GM18498 (cell line): ENCODE results near the gene CCDC70.

Experiments
- ATAC-seq: cut with Tn5 transposase; IDR thresholded peaks from one replicate; pipeline ENCODE4 v1.9.1; 2021; ENCODE audit warnings: mild to moderate bottlenecking, moderate library complexity; ENCODE audit not compliant: unreplicated experiment

The CCDC70 gene

GRCh38 chr13:51856998-51857397 is 4.8 kb upstream of the CCDC70 start:
- no peak for ATAC-seq

- no peak for ATAC-seq
Observed at GRCh38 chr13:51858433-51859247, 3.1 kb upstream of the CCDC70 start.

- ATAC-seq, result no peak
Observed at GRCh38 chr13:51862957-51863356, 1.2 kb downstream of the CCDC70 start.

- no peak for ATAC-seq
Observed at GRCh38 chr13:51865838-51866237, 4.1 kb downstream of the CCDC70 start.

- no peak for ATAC-seq
Observed at GRCh38 chr13:51867062-51867461, 5.3 kb downstream of the CCDC70 start.

DNA sequence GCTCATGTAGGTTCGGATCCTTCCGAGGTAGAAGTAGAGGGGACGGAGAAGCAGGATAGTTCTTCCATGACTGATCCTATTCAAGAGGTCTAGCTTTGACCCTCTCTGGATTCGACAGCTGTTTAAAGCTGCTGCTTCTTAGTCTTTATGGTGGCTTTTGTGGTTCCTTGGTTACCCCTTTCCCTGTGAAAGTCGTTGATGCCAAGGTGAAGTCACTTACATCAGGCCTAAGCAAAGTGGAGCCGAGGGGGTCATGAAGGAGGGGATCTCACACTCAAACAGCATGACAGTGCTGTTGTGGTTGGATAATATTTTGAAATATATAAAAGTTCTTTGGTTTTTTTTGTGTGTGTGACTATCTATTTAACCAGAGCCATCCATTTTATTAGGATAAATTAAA is 8.1 kb downstream of the CCDC70 start:
- no peak for ATAC-seq

- ATAC-seq, result no peak
Observed at GRCh38 chr13:51870616-51871015, 8.8 kb downstream of the CCDC70 start.

- ATAC-seq, result no peak
Observed at GRCh38 chr13:51873117-51873798, 11.5 kb downstream of the CCDC70 start.

GRCh38 chr13:51873837-51874236 is 12.1 kb downstream of the CCDC70 start:
- ATAC-seq, result no peak

DNA sequence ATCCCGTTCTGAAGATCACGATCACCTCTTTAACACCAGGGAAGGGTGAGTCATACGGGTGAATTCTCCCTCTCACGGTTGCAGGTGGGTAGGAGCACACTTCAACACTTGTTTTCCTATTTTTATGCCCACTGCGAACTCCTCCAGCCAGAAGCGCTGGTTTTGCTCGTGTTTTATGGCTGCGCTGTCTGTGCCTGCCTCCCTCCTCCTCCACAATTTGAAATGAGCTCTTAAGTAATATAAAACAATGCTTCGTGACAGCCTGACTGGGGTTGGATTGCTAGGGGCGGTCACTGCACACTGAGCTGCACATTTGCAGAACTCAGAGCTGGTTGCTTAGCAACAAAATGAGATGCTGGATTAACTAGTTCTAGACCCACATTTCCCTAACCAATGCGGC is 12.9 kb downstream of the CCDC70 start:
- ATAC-seq, result no peak

- ATAC-seq, result no peak
Observed at GRCh38 chr13:51879133-51879532, 17.4 kb downstream of the CCDC70 start.

DNA sequence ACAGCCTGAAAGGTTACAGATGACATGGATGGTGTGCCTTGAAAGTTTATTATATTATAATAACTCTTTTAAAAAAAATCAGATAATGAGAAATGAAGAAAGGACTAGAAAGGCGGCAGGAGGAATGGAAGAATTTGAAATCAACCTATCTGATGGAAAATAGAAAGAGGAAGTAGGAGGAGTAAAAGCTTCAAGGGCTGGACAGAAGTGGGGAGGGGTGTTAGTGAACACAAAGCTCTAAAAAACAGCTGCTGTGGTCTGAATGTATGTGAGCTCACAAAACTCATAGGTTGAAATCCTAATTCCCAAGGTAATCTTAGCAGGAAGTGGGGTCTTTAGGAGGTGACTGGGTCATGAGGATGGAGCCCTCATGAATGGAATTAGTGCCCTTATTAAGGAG is 19.5 kb downstream of the CCDC70 start:
- no peak for ATAC-seq

- ATAC-seq, result no peak
Observed at GRCh38 chr13:51882570-51883225, 20.9 kb downstream of the CCDC70 start.

DNA sequence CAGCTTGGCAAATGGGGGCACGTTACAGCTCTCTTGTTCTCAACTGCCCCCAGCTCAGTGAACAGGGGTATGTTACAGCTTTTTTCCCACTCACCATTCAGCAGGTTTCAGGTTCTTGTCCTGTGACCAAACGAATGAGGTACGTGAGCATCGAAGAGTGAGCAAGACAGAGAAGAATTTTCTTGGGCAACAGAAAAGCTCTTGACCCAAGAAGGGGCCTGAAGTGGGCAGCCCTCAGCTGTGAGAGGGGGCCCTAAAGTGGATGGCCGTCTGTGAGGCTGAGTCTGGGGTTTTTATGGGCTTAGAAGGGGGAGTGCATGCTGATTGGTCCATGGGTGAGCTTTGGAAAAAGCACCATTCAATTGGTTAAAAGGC is 21.4 kb downstream of the CCDC70 start:
- ATAC-seq, result no peak

DNA sequence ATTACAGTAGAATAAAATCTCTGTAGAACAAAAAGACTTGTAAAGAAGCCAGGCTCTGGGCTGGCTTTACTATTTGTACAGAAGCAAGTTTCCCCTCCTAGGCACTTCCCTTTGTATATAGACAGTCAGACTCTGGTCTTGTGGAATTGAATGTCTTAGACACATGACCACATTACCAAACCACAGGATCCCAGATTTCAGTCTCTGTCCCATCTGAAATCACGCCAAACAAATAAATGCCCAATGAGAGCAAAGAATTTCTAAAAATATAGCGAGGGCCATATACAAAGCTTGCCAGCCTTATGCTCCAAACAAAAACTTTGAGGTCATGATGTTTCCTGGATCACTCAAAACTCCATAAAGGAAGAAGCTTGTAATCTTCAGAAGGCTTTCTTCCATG is 23.9 kb downstream of the CCDC70 start:
- ATAC-seq, result no peak

DNA sequence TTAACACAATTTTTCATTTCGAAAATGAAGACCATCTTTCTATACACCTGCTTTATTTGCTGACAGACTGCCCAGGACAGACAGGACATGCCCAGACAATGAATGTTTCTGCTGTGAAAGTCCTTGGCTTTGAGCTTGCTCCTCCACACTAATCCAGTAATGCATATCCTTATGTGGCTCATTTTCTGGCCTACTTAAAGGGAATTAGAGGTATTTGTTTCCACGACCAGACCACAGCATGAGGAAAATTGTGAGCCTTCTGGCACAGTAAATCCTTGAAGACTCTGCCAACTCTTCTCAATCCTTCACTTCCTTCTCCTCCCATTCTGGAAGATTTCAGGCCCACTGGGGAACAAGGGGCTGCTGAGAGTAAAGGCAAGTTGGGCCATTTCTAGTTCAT is 25.7 kb downstream of the CCDC70 start:
- no peak for ATAC-seq

DNA sequence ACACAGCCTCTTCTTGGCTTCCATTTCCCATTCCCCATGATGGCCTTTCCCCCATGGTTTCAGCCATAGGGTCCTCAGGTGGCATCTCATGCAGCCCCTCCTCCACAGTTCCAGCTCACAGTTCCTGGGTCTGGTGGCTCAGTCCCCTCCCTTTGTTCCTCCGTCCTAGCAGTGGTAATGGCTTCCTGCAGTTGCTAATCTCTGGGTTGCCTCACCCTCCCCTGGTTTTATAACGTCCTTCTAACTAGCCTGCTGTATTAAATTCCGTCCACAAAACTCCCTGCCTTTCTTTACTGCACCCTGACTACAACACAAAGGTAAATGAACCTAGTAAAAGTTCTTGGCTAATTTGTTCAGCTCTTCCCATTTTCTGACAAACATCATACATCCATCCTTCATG is 30.9 kb downstream of the CCDC70 start:
- ATAC-seq, result no peak

DNA sequence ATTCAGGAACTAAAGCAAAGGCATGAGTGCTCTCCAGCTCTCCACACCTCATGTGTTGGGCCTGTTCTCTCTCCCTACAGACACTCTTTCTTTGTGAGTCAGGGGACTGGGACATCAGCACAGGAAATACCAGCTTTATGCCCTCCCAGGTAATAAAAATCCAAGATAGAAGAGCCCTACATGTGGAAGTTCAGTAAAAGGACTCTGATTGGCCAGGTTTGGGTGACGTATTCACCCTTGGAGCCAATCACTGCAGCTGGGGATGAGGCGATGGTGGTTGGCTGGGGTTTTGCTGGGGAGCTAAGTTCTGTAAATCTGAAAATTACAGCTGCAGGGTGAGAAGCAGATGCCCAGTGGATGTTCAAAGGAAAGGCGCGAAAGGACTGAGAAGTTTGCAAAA is 32.5 kb downstream of the CCDC70 start:
- no peak for ATAC-seq

GRCh38 chr13:51895906-51896888 is 34.4 kb downstream of the CCDC70 start:
- ATAC-seq, result no peak

GRCh38 chr13:51900471-51900870 is 38.7 kb downstream of the CCDC70 start:
- ATAC-seq, result no peak

GRCh38 chr13:51902776-51903175 is 41.0 kb downstream of the CCDC70 start:
- no peak for ATAC-seq
